Activated T-cell treated with anti-CD3 and anti-CD28 coated beads for 24 hours (primary cell): Measurements from ENCODE around the gene PRTFDC1.
"Not testable (repeated sequence)": the region's sequence is repeated elsewhere in the genome, so short reads cannot be mapped to it uniquely, and the experiment has no call there.

ENCODE experiments used
- DNase-seq: peaks from one replicate; pipeline ENCODE4 v3.0.0-alpha.2; 2020; ENCODE audit warnings: low read depth

PRTFDC1 gene, protein sequence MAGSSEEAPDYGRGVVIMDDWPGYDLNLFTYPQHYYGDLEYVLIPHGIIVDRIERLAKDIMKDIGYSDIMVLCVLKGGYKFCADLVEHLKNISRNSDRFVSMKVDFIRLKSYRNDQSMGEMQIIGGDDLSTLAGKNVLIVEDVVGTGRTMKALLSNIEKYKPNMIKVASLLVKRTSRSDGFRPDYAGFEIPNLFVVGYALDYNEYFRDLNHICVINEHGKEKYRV

DNA sequence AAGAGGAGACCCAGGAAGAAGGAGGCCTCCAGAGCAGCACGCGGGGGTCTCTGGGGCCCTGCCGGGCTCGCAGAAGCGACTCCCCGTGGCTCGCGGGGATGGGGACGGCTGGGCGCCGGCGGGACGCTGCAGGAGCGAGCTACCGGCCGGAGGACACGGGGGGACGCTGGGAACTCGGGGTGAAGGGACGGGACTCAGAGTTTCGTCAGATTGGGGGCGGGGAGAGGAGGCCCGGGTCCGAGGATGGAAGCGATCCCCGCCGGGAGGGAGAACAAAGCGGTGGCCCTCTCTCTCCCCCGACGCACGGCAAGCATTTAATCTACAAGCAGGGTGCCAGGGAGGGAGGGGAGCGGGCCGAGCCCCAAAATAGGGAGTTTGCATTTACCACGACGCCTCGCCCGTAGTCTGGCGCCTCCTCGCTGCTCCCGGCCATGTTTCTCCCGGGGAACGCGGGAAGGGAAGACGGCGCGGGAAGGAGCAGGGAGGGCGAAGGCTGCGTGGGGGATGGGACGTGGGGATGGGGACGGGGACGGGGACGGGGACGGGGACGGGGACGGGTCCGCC lies at the start of gene PRTFDC1:
PRTFDC1 (minus strand) TSS at position 464 of the 564 bp plus-strand sequence; CDS start at position 433, 31 bp downstream.
- no peak for DNase-seq

DNA sequence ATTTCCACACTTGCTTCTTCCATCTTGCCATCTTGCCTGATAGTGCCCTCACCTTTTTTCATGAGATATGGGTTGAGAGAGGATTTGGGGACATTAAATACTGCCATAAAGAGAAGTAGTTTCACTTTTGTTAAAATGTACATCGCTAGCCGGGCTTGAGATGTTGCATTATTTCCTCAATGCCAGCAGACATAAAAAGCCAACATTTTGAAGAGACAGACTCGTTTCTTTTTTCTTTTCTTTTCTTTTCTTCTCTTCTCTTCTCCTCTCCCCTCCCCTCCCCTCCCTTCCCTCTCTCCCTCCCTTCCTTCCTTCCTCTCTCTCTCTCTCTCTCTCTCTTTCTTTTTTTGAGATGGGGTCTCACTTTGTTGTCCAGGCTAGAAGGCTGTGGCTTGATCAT lies 45.6 kb upstream of the PRTFDC1 start:
- no peak for DNase-seq

DNA sequence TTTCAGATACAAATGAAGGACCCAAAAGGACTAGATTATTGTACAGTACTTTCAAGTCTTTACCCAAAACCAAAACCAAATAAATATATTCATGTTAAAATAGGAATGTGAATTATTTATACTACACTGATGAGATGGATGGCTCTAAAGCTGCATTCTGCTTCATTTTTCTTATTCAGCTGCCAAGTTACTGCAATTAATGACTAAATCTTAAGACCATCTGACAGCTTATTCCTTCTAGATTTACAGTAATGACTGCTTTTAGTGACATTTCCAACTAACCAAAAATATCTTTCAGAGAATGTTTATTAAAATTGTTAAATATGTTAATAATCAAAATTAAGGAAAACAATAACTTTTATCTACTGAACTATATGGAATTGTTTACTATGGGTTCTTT lies 42.7 kb upstream of the PRTFDC1 start:
- no peak for DNase-seq

DNA sequence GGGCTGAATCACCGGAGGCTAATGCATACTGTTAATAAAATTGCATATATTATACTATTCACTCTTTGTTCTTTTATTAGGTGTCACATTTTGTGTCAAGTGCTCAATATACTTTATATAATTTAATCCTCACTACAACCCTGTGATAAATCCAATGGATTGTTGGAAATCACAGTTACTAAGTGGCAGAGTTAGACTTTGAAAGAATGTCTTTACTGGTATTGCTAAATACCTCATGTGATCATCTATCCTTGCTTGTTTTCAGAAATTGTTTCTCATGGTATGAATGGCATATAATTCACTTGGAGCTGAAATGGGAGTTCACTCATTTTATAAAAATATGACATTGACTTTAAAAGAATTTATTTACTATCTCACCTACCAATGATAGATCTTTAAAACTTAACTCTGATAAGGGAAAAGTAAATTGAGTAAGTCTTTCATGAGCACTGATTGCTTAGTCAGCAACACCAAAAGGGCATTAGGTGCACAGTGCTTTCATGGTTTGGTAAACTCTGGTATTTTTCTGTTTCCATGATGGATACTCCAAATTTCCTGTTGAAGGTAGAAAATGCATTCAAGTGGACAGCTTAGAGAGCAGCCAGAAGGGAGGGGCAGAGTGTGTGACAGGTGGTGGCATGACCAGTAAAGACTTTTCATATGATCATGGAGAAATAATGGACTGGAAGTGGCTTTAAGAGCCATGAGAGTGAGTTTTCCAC lies 41.0 kb upstream of the PRTFDC1 start:
- no peak for DNase-seq

DNA sequence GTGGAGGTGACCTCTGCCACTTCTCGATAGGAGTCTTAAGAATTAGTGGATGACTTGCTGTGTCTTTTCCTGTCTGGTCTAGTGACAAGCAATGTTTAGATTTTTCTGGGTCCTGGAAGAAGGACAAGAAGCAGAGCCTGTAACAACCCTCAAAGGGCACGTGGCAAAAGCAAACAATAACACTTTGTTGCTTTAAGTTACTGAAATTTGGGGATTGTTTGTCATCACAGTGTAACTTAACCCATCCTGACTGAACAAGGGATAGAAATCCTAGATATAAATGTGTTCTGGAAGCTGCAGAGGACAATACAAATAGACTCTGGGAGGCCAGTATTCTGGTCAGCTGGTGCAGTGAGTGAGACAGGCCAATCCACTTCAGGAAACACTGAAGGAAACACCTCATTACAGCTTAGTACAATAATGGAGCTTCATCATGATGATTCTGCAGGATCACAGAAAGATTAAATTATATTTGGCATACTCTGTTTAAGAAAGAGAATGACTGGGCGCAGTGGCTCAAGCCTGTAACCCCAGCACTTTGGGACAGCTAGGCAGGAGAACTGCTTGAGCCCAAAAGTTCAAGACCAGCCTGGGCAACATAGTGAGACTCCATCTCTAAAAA lies 40.2 kb upstream of the PRTFDC1 start:
- no peak for DNase-seq

DNA sequence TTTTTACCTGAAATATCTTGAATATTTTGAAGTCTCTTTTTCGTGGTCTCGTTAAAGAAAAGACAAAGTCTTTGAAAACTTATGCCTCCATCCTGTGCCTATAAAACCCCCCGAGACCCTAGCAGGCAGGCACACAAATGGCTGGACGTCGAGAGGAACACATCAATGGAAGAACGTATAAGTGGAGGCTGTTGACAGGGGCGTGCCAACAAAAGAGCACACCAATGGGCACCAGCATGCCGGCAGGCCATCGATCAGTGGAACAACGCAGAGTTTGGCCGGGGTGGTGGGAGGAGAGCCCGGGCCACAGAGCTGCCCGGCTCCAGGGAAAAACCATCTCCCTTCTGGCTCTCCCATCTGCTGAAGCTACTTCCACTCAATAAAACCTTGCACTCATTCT lies 38.9 kb upstream of the PRTFDC1 start:
- no peak for DNase-seq

DNA sequence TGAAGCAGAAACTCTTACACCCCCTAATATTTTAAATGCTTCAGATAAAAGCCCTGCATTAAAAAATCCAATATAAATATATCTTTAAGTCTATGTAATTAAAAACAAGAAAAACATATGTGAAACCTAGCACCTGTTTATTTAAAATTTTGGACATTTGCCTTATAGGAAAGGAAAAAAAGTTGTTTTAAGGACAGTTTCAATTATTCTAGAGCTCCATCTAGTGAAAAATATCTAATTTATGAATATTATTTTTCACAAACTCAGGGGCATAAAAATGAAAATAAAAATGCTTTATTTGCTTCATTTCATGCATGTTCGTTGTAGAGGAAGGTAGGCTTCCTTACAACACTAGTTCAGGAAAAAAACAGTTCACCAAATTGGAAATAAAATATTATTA lies 37.5 kb upstream of the PRTFDC1 start:
- no peak for DNase-seq

DNA sequence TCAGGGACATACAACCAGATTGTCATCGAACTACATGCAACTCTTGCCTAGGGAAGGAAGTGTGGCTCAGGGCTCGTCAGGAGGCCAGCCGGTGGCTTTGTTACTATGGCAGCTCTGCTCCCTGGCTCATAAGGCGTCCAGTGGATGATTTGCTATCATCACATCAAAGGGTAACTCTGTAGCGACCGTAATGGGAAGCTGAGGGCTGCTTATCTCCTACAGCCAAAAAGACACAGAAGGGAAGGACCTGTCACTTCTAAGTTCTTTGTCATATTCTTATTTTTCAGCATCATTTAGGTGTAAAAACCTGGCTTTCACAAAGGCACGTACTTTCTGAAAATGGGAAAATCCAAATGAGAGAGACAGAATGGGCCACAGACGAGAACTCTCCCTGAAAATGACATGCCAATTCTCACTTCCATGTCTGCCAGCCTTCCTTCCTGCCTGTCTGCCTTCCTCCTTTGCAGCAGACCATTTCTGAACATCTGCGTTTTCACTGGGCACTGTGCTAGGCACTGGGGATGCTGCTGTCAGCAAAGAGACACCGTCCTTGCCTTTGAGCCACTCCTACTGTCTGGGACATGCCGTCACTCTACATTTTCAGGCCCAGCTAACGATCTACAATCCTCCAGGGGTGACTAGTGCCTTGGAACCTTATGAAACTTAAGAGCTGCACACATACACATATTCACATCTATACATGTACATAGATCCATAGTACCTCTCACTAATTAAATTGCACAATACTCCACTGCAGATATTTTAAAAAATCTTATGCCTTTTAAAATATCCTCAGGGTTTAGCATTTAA lies 36.6 kb upstream of the PRTFDC1 start:
- no peak for DNase-seq

DNA sequence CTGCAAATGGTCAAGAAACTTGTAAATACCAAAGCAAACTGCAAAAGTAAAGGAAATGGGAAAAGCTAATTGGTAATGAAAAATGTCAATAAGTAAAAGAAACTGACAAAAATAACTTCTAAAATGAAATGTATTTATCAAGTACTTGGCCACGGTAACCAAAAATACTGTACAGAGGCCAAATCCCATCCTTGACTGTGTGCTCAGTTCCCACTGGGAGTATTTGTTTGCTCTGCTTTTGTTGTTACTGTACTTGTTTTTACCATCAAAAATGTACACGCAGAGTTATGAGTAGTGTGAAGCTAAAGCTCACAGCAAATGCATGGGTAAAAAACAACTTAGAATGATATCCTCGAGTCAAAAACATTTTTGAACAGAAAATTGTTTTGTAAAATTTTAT lies 32.5 kb upstream of the PRTFDC1 start:
- DNase-seq = no peak

DNA sequence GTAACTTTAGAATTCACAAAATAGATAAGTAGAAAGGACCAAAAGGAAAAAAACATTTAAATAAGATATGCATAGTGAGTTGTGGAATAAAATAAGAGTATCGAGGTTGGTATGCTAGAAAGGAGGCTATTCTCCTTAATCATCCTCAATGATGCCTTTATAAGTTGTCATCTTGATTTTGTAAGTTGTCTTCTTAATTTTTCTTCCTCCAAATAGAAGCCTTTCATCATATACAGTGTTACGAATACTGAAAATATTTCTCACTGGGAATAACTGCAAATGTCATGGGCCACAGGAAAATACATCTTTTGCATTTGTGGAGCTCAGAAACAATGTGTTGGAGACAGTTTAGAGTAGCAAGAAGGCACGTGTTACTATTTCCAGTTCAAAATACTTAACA lies 31.5 kb upstream of the PRTFDC1 start:
- no peak for DNase-seq

DNA sequence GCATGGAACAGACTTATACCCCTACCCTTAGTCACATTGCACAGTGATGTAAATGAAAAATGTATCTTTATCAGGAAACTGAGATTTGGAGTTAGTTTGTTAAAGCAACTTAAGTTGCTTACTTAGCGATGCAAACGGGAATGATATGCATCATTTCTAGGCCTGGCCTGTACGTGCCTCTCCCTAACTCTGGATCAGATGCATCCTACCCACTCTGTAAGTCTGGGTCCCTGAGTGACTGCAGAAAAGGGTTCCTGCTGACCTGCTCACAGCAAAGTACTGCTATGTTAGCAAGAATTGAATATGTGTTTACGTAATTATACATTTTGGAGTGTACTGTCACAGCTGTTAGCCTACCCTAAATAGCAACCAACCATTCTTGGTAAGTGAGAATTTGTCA lies 30.7 kb upstream of the PRTFDC1 start:
- no peak for DNase-seq

DNA sequence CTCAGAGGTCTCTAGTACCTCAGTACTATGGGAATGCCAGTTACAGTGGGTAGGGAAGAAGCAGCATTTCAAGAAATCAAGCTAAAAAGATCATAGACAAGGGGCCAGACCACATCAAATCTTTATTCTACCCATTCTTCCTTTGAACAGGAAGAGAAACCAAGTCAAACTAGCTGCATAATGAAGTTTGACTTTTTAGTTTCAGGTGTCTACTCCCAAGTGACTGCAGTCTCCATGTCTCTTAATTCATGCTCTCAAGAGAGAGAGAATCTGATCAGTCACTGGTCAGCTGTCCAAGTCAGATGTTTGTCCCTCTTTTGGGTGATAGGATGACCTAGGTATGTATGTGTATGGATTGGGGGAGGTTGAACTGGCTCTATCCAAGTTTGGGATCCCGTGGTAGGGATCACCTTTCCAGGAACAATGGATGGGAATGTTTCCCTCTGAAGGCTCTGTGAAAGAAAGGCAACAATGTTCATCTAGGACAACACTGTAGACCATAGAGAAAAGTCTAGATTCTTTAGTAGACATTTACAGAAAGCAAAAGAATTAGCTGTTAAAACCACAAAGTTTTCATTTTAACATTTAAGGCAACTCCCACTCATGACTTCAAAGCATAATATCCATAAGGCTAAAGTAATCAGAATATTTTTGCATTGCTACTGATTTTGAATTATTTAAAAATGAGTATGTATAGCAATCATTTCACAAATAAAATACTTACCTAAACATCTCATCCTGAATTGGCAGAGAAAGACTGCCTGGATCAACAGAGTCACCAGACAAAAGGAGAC lies 30.1 kb upstream of the PRTFDC1 start:
- no peak for DNase-seq

DNA sequence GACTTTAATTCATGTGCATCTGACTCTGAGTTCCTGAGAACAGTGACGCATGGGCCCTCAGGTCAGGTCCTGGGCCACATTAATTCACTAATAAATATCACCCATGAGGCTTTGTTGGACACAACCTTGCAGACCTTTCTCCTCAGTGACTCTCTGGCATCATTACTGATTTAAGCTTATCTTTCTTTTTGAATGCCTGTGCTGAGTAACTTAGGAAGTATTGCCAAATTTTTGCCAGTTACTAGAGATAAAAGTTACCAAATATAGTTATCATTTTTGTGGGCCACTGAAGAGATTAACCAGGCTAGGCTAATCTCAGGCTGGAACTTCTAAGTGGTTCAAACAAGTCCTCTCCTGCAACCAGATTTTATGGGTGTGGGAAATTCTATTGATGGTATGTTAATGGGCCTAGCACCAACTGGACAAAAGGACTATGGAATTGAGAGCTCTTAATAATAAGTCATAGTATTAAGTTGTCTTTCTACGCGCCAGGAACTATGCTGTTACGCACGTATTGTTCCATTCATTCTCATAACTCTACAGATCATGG lies 28.8 kb upstream of the PRTFDC1 start:
- no peak for DNase-seq

DNA sequence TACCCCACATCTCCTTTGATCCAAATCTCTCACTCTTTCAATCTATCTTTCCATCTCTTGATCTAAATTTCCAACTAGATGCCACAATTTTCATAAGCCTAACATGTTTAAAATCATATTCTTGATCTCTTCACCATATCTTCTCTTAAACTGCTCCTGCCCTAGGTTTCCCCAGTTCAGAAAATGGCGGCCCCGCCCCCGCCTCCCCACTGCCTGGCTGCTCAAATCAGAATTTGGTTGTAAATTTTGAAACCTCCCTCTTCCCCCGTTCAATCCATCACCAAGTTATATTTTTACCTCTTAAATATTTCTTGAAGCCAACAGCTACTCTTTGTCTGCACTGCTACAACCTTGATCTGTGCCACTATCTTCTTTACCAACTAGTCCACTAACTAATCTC lies 27.3 kb upstream of the PRTFDC1 start:
- DNase-seq = no peak

DNA sequence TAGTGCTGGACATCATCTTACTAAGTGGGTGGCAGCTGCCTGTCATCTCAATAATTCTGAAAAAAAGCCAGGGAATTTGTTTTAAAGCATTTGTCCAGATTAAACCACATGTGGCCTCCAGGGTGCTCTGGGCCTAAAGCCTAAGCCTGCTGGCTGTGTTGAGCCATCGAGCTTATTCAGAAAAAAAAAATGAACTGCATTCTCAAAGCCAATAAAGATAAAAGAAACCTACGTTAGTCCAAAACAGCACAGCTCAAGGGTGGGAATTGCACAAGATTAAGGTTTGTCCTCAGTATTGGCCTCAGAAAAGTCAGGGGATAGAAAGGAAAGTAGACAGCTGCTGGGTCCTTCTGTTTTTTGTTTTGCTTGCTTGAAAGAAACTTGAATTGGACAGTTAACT lies 22.6 kb upstream of the PRTFDC1 start:
- DNase-seq = no peak

DNA sequence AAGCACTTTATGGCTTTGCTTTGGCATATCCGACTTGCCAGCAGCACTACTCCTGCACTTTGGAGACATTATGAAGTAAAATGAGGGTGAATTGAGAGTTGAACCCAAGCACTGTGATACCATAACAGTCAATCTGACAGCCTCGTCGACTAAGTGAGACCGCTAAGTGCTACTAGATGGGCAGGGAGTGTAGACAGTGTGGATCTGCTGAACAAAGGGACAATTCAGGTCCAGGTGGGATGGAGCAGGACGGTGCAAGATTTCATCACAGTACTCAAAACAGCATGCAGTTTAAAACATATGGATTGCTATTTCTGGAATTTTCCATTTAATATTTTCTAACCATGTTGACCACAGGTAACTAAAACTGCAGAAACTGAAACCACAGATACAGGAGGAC lies 20.8 kb upstream of the PRTFDC1 start:
- no peak for DNase-seq

DNA sequence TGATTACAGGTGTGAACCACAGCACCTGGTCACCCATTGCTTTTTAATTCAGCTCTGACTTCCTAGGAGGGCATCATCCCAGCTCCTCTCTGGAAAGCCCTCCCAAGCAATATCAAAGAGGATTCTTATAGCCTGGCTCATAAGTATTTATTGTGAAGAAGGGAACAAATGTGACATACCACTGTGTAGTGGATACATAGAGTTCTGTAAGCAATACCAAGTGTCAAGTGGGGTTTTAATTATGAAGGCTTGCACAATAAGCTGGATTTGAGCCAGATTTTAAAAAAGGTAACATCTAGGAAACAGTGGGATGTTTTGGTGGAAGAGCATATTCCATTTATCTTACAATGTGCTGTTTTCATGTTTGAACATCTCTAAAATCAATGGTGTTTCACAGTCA lies 19.0 kb upstream of the PRTFDC1 start:
- DNase-seq = no peak

DNA sequence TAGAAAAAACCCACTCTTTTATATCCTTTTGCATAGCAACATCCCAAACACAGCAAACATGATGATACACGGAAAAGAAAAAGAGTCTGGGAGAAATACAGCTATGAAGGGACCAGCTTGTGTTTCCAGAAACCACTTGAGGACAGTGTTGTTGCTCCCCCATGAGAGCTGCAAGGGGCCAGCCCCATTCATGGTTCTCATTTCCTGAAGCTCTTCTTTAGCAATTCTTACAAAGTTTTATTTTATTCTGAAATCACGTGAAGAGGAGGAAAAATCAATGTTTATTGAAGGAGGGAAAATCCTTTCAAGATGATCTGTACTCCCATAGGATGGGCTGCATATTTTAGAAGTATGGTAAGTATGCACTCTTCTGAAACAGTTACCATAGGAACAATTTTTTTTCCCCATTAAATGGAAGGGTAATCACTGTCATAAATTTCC lies 17.5 kb upstream of the PRTFDC1 start:
- no peak for DNase-seq

DNA sequence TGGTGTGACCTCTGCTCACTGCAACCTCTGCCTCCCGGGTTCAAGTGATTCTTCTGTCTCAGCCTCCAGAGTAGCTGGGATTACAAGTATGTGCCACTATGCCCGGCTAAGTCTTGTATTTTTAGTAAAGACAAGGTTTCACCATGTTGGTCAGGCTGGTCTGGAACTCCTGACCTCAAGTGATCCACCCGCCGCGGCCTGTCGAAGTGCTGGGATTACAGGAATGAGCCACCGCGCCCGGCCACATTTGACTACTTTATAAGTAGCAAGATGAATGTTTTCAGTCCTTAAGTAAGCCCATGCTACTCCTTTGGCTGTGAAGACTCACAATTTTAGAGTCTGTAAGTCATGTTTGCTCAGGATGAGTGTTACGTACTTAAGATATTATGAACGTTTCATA lies 16.5 kb upstream of the PRTFDC1 start:
- DNase-seq = not testable (repeated sequence)

DNA sequence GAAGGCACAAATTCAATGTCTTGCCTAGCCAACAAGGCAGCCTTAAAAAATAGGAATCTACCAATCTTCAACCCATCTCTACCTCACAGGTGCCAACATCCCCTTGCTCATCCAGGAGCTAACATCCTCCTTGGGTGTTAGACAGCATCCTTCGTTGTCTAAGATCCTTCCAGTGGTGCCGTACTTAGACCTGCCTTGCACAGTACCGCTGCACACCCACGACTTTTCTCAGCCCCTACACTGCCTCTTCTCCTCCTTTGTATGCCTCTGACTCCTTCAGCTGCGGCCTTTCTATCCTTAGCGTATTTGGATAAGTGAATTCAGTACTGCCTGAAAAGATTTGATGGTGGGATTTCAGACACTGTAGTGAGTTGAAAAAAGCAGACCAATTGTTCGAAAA lies 15.9 kb upstream of the PRTFDC1 start:
- DNase-seq = no peak

DNA sequence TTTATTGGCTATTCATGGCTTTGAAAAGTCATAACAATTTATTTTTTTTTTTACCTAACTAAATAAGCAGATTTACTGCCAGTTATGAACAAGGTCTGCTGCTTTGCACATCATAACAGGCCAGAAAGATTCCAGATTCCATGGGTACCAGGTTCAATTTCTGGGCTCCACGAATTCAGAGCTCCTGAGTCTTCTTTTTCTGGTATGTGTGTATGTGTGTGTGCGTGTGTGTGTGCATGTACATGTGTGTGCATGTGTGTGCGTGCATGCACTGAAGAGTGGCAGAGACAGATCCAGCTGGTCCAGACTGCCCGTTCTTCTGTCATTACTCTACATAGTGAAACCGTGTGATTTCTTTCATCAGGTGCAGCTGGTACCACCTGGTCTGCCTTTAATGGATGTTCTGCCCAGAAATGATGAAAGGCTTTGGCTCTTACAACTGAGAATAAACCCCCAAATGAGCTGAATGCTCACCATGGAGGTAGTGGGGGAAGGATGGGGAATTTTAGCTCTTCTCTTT lies 14.6 kb upstream of the PRTFDC1 start:
- DNase-seq = no peak
